NCI-H2029 (cell line): ENCODE measurements around the gene RPGRIP1L.
"Not testable (repeated sequence)": the region's sequence is repeated elsewhere in the genome, so short reads cannot be mapped to it uniquely, and the experiment has no call there.

Source experiments
- DNase-seq: peaks from one replicate; lab custom pipeline; 2025; lab: John Stamatoyannopoulos, UW

RPGRIP1L gene

DNA sequence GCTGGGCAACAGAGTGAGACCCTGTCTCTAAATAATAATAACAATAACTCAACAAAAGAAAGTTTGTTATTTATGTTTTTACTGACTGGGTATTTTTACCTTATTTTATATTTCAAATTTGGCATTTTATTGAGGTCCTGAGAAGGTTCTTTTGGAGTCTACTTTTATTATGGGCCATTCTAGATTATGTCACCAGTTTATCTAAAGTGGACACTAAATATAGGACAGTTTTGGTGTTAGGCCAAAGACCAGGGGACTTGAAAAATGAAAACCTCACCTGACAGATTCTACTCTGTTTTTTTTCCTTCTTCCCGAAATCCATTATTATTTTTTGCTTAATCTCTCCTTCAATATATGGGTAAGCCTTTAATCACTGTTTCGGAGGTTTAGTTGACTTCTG, 8.4 kb upstream of the RPGRIP1L start:
- DNase-seq, result no peak

DNA sequence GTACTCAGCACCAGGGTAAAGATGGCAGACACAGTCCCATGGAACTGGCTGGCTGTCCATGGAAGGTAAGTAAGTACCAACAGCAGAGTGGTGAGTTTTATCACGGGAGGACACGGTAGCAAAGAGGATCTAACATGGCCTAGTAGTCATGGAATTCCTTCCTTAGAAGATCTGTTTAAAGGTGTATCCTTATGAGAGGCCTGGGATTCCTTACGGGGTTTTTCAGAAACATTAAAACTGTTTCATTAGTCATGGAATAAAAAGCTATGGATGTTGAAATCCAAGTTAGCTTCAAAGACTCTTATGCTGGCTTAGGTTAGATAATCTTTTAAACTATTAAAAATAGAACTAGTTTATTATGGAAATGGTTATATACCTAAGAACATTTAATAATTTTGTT, 7.7 kb upstream of the RPGRIP1L start:
- no peak for DNase-seq

DNA sequence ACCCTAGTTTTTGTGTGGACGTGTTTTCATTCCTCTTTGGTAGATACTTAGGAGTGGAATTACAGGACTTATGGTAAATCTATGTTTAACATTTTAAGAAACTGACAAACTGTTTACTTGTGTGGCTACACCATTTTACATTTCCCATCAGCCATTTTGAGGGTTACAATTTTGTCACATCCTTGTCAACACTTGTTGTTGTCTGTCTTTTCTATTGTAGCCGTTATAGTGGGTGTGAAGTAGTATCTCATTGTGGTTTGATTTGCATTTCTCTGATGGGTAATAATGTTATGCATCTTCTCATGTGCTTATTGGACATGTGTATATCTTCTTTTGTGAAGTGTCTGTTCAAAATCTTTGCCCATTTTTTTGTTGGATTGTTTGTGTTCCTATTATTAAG, 4.8 kb upstream of the RPGRIP1L start:
- DNase-seq, result no peak

DNA sequence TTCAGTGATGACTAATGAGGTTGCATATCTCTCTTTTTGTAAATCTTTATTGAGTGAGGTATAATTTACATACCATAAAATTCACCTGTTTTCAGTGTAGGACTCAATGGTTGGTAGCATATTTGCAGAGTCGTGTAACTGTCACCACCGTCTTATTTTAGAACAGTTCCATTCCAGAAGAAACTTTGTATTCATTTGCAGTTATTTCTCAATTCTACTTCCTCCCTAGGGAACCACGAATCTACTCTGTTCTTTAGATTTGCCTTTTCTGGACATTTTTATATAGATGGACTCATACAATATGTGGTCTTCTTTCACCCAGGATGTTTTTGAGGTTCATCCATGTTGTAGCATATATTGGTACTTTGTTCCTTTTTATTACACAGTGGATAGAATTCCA, 4.0 kb upstream of the RPGRIP1L start:
- no peak for DNase-seq

DNA sequence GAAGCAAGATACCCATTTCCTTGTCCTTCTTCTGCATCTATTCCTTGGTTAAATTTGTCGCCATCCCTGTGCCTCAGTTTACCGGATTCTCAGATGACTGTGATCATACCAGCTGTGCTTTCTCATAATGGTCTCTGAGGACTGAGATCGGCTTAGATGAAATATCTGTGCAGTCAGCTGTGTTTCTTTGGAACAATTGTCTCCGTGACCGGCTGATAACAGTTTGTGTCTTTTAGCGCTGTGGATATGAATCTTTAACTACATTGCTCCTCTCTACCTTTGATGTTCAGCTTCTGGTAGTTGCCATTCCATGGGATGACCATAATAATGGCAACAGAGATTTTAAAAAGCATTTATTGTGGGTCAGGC, 770 bp upstream of the RPGRIP1L start:
- DNase-seq, result no peak

DNA sequence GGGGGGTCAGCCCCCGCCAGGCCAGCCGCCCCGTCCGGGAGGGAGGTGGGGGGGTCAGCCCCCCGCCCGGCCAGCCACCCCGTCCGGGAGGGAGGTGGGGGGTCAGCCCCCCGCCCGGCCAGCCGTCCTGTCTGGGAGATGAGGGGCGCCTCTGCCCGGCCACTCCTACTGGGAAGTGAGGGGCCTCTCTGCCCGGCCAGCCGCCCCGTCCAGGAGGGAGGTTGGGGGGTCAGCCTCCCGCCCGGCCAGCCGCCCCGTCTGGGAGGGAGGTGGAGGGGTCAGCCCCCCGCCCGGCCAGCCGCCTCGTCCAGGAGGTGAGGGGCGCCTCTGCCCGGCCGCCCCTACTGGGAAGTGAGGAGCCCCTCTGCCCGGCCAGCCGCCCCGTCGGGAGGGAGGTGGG, 5.4 kb downstream of the RPGRIP1L start:
- DNase-seq, result not testable (repeated sequence)

DNA sequence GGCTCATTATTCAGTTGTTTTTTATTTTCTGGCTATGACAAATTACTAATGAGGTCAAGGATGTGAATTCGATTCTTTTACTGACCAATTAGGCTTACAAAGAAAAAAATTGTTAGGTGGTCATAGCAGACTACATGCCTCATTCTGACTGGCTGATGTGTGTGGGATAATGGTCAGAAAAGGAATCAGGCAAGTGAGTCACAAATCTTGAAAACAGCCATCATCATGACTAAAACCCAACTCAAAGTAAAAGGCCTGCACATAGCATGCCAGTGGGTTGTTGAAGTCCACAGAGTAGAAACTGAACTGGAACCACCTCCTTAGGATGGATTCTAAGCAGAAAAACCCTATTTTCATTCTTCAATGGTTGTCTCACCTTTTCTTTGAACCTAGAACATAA, 8.6 kb downstream of the RPGRIP1L start:
- no peak for DNase-seq

DNA sequence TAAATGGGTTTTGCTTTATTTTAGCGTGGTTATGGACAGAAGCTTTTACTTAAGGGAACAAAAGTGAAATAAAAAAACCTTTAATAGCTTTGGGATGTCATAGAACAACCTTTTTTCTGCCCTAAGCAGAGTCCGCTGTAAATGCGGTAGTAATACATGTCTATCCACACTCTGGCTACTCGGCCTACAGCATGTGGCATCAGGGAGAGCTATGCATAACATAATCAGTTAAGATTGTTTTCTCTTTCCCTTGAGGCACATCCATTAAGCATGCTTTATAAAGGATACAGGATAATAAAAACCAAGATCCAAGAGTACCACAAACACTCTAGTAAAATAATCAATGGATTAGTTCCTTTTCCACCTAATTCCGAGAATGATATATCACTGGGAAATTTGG, 10.3 kb downstream of the RPGRIP1L start:
- DNase-seq, result no peak

DNA sequence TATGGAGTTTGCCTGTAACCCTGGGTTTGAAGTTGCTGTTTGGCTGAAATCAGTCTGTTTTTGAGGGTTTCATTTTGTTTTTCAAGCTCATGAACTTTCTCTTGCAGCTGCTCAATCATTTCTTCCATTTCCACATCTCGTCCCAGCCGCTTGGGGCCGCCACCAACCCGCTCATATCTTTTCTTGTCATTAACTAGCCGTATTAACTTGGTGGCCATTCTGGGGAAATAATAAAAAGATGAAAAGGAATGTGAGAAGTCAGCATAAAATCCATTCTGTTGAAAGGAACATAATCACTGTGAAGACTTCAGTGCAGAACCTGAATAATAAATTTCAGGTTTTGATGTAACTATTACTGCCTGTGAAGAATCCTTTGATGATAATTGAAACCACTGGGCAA, 11.5 kb downstream of the RPGRIP1L start:
- DNase-seq, result no peak

DNA sequence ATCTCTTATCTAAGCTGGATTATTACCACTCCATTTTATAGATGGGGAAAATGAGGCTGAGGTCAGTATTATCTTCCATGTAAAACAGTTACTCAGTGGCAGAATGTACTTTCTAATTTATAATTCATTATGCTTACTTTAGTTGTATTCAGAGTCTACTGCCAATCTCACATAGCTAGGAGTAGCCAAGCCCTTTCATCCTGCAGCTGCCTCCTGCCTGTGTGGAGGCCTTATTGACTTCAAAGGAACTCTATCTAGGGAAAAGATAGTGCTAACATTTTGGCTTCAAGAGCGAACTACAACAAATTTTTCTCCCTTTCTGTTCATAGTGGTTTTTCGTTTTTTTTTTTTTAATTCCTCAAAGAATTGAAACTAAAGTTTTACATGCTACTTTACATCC, 12.9 kb downstream of the RPGRIP1L start:
- no peak for DNase-seq

DNA sequence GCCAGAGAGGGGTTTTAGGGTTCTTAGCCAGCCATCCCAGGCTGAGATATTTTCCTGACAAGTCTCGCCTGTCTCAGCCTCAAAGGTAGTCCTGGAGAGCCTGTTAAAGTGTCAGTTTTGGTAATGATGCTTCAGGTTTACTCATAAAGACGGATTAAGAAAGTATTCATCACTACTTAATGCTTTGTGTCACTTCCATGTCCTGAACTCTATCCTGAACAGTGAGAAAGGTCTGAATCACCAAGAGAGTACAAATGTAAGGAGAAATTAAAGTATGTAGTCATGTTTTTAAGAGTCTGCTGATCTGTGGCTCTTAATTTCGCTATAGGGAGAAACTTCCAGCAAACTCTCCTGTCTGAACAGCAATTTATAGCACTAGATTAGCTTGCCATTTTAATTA, 14.0 kb downstream of the RPGRIP1L start:
- DNase-seq, result no peak

DNA sequence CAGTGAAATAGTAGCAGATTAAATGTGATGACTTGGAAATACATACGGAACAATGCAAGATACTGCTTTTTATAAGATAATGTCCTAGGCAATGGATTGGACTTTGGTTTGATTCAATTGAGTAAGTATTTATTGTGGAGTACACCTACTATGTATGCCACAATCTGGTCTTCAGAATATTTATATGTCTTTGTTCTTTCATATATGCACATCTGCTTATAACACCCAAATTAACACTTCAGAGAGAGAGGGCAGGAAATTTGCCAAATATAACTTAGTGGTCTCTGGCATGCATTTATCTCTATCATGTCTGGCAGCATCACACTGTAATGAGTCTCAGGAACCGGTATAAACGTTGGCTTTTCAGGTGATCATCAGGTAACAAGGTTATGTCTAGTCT, 16.9 kb downstream of the RPGRIP1L start:
- no peak for DNase-seq

DNA sequence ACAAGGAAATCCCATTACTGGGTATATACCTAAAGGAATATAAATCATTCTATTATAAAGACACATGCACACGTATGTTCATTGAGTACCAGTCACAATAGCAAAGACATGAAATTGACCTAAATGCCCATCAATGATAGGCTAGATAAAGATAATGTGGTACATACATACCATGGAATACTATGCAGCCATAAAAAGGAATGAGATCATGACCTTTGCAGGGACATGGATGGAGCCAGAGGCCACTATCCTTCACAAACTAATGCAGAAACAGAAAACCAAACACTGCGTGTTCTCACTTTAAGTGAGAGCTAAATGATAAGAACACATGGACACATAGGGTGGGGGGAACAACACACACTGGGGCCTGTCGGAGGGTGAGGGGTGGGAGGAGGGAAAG, 18.3 kb downstream of the RPGRIP1L start:
- not testable (repeated sequence) for DNase-seq

DNA sequence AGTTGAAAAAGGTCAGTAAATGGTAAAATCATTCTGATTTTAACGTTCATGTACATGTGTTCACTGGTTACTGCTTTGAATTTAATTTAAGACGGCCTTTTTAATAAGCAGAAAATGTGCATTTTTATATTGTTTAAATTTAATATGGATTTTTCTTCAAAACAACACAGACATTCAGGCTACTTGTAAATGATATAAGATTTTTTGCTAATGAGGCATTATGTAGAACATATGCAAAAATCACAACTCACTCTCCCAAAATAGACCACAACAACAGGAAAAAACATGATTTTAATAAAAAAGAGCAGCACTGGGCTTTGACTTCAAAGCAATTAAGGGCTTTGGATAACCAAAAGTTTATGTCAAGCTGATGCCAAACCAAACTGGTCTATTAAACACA, 22.3 kb downstream of the RPGRIP1L start:
- DNase-seq, result no peak

DNA sequence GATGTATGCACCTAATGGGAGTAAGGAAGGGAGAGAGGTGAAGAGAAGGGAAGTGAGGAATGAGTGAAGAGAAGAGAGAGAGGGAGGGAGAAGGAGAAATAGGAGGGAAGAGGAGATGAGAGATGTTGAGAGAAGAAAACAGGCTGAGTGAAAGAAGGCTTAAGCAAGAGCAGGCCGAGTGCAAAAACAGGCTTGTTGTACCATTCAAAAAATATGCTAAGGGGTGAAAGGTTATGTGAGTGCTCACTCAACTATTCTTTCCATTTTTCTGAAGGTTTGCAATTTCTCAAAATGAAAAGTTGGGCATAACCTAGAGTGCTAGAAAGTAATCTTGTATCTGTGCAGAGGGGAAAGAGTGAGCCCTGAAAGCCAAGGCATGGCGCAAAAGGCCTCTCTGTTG, 22.9 kb downstream of the RPGRIP1L start:
- no peak for DNase-seq

DNA sequence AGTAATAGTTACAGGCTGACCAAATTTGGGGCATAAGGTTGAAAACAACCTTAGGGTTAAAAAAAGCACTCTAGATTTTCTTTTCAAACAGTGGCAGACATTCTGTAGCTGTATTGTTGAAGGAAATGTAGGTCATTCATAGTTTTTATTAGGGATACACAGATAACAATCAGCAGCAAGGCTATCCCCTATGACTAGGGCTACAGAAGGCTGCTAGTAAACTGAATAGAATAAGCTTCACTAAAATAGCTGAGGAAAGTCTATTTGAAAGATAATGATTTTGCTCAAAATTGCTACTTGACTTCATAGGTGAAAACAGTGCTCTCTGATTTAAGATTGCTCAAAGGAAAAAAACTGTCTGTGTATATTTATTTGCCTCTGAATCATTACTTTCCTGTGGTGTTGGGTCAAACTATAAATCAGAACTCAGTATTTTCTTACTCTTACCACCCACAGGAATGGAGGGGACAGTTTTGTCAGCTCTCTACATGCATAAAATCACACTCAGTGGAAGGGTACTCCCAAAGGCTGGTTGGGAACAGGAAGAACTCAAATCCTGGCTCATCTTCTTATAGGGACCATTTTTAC, 24.8 kb downstream of the RPGRIP1L start:
- no peak for DNase-seq

DNA sequence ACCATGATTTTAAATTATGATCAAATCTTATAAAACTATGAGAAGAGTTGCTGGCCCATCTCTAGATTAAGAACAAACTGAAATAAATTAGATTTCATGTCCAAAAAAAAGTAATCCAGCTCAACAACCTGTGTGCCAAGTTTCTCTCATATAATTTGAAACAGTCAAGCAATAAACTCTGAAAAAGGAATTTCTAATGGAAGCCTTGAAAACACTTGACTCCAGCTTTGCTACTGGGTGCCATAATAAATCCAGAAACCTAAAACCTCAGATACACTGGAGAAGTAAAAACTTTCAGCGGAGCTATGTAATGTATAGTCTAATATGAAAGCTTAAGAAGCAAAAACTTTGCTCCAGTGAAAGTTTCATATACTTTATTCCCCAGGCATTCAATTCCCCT, 25.5 kb downstream of the RPGRIP1L start:
- no peak for DNase-seq

DNA sequence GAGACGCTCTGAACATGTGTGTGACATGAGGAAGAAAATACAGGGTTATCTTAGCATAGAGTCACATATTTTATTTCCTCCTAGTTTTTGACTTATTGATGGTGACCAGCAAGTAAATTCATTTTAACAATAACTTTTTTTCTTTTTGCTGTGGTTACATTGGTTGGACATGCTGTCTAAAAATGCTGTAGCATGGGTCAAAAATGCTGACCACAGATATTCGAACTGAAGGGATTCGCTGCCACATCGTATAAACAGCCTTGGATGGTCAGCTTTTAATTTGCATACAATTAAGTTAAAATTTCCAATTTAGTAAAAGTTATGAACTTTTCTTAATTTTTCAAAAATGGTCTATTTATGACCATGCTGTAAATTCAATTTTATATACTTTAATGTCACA, 30.5 kb downstream of the RPGRIP1L start:
- no peak for DNase-seq

DNA sequence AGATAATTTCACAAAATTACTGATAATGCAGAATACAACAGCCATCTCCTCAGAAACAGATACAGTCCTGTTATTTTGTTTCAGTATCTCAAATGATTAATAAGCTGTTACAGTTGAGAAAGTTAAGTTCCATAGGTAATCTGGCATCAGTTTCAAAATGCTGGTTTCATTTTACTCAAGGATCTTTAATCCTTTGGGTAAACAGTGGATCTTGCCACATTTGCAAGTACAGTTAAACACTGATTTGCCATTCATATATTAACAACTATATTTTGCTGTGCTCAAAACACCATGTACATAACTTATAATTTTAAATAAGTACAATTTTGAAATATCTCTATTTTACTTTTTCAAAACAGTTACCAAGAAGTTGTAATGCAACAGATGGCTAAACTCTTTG, 31.2 kb downstream of the RPGRIP1L start:
- DNase-seq, result no peak

DNA sequence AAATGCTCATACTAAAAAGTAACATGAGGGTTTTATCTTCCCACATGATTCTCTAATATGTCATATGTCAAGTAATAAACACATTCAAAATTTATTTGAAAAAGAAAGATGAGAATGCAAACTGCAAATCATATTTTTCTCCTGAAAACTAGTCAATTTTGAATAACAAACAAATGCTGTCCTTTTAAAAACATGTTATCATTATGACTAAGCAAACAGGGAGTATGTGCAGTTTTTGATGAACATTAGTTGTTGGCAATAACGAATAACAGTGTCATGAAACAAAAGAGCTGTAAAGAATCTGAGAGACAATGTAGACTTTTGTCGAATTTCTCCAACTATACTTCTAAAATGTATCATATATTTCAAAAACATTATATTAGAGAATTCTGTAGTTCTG, 34.8 kb downstream of the RPGRIP1L start:
- DNase-seq, result no peak

DNA sequence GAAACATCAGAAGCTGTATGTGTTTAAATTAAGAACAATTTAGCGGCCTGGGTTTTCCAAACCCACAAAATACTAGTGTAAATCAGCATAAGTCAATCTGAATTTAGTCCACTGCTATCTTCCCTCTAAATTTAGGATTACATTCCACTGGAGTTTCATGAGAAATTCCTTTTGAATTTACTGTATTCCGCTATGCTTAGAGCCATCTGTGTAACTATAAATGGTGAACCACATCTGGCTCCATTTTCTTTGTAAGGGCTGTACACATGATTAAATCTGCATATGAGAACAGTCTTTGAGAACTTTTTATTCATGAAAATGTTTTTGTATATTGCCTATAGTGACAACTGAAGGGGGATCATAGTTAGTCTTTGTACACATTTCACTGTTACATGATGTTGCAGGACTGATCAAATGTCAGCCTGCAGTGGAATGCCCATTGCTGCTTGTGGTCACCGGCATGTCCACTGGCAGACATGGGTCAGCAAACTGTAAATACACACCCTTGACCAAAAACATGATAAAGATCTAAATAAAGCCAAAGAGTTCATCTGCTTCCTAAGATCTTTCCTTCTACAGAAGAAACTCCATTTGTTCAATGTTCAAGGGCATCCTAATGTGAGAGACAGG, 36.8 kb downstream of the RPGRIP1L start:
- no peak for DNase-seq

DNA sequence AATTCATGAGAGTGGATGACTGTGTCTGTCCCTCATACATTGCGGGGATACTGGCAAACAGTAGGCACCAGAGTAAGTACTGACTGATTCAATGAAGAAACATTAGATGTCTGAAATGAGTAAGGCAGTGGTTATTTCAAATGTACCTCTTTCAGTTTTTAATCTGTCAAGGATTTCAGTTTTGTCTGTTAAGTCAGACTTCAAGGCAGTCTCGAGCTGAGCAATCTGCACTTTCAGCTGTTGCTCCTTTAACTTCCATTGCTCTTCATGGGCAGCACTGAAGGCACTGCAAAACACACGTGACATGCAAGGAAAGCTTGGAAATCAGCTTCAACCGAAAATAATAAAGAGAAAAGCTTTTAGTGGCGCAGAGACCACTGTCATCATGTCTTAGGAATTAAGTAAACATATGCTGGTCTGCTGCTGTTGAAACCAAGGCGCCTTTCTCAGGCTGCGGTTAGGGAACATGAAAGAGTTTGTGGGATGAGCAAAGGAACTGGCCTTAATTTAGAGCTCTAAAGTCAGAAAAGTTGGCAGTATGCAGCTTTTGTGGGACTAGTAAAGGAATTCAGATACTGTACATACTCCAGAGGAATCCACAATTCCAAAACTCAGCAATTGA, 38.8 kb downstream of the RPGRIP1L start:
- DNase-seq, result no peak

DNA sequence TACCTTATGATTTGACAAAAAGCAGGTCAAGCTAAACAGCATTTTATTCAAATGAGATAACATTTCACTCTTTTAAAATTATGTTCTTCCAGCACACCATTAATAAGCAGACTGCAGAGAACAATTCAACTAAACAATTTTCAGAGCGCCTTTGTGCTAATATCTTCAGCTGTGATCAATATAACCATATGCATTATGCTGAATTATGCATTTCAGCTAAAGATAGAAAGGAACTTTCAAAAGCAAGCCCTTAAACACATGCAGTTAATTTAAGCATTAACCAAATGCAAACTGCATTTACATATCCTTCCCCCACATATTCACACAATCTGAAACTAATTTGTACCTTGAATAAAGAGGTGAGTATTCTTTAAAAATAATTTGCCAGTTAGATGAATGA, 41.6 kb downstream of the RPGRIP1L start:
- DNase-seq, result no peak

DNA sequence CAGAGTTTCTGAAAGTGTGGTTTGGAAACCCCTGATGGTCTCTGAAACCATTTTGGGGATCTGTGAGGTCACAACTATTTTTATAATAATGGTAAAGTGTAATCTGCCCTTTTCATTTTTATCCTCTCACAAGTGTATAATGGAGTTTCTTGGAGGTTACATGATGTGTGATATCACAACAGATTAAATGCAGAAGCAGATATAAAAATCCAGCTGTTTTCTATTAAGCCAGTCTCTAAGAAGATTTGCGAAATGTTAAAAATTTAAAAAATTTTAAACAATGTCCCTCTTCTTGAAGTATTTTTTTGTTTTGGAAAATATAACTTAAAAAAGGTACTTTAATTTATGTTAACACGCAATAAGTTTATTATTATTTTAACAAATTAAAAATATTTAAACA, 48.7 kb downstream of the RPGRIP1L start:
- no peak for DNase-seq
